GM19468 (cell line): ENCODE measurements around the gene COL6A2.

ENCODE experiments used
- ATAC-seq: cut with Tn5 transposase; IDR thresholded peaks from one replicate; pipeline ENCODE4 v1.9.1; 2021; ENCODE audit warnings: mild to moderate bottlenecking, moderate library complexity, moderate number of reproducible peaks; ENCODE audit not compliant: unreplicated experiment; ENCODE audit errors: extremely low read depth

COL6A2 gene

DNA sequence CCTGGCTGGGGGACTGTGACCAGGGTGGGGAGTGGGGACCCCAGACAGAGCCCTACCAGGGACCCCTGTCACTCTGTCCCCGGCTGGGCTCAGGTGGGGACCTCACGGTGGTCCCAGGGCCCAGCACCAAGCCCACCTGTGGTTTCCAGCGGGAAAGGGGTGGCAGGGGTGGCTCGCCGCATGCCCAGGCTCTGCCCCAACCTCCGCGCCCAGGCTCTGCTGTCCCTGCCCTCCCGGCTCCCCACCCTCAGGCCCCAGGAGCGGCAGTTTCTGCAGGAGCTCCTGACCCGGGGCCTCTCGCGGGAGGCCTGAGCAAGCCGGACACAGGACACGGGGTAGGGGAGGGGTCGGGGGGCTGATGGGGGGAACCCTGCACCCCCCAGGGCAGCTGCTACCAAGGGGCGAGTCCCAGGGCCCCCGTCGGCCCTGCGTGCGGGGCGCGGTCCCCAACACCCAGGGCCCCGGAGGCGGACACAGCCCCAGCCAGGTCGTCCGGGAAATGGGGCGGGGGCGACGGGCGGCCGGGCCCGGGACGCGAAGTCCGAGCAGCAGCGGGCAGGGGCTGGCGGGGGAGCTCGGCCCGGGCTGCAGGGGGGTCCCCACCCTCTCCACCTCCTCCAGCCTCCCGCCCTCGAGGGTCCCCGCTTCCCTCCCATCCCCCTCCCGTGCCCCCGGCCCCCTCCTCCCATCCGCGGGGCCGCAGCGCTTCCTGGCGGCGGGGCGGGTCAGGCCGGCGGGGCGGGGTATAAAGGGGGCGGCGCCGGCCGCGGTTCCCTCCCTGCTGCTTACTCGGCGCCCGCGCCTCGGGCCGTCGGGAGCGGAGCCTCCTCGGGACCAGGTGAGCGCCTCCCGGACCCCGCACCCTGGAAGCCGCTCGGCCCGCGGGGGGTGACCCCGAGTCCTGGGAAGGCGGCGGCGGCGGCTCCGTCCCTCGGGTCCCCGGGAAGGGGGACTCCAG lies at the start of gene COL6A2:
COL6A2 (plus strand) TSS at position 777 of the 958 bp plus-strand sequence.
- ATAC-seq, result no peak

DNA sequence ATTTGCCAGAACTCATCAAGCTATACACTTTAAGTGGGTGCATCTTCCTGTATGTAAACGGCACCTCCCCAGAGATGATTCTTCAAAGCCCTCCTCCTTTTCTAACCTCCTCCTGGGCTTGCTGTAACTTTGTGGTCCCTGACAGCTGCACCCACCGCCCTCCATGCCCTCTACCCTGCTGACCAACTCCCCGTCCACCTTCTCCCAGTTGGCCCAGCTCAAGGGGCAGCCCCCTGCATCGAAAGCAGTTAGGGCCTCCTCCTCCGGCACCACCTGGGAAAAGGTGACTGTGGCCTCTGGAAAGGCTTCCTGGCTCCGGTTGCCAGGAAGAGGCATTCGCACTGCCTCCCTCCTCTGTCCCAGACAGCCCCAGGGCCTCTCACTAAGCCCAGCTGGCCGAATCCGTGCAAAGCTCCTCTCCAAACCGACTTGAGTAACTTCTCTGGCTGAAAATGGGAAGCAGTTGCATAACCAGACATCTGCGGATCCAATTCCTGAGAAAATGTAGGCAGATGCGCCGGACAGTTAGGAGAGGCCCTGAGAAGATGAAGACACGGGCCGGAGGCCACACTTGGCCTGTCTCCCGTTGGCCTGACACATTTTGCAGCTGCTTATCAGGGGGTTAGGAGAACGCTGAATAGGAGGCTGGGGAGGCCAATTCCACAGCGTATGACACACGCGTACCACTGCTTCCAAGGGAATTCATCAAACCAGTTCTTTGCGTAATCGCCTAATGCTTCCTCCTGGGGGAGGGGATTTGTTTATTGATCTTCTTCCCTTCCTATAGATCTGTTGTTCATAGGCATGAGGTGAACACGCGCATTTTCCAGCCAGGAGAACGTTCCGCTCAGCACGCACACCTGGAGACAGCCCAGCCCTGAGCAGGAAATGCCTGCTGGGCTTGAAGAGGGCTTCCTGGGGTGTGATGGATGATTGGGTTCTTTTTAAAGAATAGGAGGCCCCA lies 48.7 kb upstream of the COL6A2 start:
- no peak for ATAC-seq

DNA sequence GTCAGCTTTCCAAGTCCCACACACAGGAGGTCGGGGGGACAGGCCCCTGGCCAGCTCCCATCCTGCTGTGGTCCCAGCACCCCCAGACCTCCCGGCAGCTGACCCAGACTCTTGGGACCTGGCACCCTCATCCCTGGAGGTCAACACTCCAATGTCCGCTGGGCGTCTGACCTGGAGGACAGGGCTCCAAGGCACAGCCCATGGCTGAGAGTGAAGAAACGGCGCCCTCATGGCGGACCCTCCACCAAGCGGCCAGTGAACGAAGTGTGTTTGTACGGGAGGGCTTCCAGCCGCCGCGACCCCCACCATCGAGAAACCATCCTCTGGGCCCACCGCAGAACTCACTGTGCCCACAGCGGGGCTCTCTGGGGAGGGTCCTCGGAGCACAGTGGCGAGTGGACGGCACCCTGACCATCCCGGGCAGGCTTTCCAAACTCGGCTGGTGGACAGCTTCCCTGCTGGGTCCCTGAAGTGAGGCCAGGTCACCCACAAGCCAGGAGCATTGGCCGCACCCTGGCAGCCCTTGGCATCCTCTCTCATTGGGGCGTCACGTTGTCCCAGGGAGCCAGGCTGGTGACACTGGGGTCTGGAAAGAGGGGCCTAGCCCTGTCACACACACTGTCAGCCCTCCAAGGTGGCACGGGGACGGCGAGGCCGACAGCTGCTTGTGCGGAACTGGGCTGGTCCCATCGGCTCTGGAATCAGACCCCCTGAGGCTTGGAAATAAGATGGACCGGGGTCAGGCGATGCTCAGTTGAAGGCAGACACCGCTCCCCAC lies 47.8 kb upstream of the COL6A2 start:
- ATAC-seq, result no peak

DNA sequence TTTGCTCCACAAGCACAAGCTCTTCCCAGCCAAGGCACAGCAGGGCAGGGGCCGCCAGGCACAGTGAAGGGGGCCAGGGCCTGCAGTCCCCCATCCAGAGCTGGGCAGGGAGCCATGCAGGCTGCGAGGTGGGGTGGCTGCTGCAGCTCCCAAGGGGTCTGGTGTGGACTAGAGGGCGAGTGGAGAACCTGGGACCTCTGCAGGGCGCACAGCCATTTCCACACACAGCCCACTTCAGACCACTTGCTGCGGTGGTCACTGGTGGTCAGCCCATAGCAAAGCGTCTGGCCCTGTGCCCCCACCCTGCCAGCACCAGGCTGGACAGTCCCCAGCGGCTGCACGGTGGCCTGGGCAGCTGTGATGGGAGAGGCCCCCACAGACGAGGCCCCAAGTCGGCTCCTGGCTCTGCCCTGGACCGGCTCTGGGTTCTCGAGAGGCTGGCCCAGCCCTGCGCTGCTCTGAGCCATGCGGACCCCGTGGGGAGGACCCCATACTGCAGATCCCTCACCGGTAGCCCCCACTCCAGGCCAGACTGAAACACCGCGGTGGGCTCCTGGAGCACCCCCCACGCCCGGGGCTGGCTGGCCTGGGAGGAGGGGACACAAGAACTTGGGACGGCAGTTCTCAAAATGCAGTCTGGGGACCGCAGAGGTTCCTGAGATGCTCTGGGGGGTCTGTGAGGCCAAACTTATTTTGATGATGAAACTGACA lies 47.1 kb upstream of the COL6A2 start:
- no peak for ATAC-seq

- no peak for ATAC-seq
These were observed 46.5 kb upstream of the COL6A2 start for GRCh38 chr21:46051379-46051770.

DNA sequence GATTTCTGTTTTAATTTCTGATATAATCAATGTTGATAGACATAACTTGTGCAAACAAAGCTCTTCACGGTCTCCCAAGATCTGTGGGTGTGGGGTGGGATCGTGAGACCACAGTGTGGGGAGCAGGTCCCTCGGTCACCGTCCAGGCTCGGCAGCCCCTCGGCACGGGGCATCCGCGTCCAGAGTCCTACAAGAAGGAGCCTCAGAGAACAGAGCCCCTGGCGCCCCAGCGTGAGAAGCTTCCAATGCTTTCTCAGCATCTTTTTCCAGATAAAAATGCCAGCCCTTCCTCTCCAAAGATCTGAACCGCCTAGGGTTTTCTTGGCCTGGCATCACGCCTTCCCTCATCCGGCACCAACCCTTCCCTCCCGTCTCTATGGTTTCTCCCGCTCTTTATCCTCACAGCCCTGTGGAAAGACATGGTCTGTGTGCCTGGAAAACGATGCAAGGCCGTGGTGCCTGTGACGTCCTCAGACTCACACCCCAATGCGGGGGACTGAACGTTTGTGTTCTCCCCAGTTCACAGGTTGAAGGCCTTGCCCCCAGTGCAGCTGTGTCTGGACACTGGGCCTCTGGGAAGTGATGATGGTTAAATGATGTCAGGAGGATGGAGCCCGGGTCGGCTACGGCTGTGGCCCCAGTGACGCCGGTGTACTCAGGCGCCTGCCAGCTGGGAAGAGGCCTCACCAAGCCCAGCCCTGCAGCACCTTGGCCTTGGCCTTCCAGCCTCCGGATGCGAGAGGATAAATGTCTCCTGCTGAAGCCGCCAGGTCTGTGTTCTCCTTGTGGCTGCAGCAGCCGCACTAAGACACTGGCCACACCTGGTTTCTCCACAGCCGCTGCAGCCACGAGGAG lies 45.9 kb upstream of the COL6A2 start:
- no peak for ATAC-seq

GRCh38 chr21:46052703-46053651 lies 44.9 kb upstream of the COL6A2 start:
- ATAC-seq, result no peak

- no peak for ATAC-seq
These were observed 43.9 kb upstream of the COL6A2 start for GRCh38 chr21:46054031-46054430.

GRCh38 chr21:46054451-46054881 lies 43.4 kb upstream of the COL6A2 start:
- no peak for ATAC-seq

- no peak for ATAC-seq
These were observed 42.0 kb upstream of the COL6A2 start for GRCh38 chr21:46055863-46056281.

DNA sequence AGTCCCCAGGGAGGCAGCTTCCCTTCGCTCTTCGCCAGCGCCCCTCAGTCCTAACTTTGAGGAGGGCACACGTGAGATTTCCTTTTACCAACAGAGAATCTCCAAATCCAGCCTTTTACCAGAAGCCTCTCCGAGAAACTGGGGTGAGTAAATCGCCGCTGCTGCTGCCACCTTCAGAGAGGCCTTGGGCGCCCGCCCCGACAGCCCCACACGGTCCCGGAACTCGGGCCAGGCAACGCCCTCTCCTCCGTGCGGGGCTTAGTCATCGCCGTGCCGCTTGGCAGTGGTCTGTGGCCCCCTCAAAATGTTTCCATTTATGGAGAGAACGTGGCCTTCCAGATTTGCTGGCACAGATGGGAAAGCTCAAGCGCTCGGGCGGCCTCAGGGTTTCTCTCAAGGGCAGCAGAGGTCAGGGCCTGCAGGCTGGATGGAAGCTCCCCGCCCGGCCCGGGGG lies 41.4 kb upstream of the COL6A2 start:
- ATAC-seq, result no peak

DNA sequence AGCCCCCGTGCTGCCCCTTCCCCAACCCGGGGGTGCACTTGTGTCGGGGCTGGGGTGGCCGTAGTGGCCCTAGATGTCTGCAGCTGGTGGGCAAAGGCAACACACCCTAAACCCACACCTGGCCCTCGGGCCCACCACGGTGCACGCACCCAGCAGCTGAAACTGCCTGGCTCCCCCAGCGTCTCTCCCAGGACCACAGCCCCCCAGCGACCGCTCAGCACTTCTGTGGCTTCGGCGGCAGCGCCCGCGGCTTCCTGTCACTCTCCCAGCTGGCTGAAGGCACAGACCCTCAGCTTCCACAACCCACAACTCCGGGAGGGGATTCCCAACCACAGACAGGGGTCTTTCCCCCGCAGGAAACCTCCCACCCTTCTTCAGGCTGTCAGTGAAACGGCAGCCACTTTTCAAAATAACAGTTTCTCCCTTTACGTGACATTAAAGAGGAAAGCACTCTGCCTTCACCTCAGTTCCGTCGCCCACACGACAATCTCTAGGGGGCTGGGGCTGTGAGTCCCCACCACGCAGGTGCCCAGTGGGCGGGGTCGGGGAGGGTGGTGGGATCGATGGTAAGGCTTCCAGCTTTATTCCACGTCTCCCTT lies 40.7 kb upstream of the COL6A2 start:
- no peak for ATAC-seq

- ATAC-seq, result no peak
These were observed 40.1 kb upstream of the COL6A2 start for GRCh38 chr21:46057710-46058241.

GRCh38 chr21:46058431-46059145 lies 39.3 kb upstream of the COL6A2 start:
- no peak for ATAC-seq

GRCh38 chr21:46059195-46059594 lies 38.7 kb upstream of the COL6A2 start:
- no peak for ATAC-seq
